ENCODE data around the gene PHC1.
"Not testable (repeated sequence)": the region's sequence is repeated elsewhere in the genome, so short reads cannot be mapped to it uniquely, and the experiment has no call there.

Gene PHC1

DNA sequence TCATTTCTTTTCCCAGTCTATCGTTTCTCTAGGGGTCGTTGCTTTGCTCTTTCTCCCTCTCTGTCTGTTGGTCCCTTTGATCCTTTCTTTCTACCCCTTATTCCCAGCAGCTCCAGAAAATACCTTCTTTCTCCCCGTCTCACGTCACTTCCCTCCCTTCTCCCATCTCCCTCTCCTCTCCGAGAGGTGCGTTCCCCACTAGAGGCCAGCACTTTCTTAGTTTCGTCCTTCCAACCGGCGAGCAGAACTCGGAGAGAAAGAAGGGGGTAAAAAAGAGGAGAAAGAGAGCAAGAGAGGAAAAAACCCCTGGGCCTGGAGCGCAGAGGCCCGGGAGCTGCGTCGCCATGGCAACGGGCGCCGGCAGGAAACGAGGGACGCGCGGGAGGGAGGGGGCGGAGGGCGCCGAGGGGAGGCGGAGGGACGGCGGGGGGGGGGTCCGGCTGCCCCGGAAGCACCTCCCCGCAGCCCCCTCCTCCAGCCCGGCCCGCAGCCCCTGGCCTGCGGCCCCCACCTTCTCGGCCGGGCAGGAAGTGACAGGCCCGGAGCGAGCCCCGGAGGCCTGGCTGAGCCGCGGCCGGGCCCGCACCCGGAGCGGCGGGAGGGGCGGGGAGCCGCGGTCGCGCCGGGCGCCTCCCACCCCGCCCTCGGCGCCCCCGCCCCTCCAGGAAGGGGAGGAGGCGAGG, at the start of gene PHC1:
Gene PHC1 (plus strand): TSS at position 477 of the 683 bp plus-strand sequence. CDS start 3,169 bp downstream, outside the sequence.
- peak; percentile 63 for DNase-seq

DNA sequence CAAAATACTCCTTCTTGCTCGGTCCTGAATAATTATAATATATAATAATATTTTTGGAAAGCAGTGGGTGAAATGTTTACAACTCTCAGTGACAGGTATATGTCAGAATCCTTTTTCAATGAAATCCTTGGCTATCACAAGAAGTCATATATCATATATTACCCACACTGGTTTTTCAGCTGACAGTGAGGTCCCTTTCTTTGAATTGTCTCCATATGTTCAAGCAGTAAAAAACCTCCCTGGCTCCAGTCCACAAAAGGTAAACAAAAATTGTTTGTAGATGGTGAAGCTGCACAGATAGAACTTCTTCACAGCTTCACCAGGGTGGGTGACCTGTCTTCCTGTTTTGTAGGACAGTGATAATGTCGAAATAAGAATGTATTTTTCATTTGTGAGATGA, 47.9 kb upstream of the PHC1 start:
- DNase-seq = no peak

DNA sequence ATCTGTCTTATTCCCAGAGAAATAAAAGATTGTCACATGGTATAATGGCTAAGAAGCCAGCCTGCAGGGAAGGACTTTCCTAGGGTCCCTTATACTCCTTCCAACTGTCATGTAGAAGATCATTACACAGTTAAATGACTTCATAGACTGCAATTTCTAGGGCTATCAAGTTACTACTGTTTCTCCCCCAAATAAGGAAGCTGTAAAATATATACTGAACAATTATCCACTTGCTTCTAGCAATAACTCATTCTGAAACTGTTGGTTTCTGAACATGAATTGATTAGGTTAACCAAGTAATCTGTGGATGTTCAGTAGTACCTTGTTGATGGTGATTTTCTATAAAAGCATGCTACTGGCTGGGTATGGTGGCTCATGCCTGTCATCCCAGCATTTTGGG, 47.3 kb upstream of the PHC1 start:
- no peak for DNase-seq

DNA sequence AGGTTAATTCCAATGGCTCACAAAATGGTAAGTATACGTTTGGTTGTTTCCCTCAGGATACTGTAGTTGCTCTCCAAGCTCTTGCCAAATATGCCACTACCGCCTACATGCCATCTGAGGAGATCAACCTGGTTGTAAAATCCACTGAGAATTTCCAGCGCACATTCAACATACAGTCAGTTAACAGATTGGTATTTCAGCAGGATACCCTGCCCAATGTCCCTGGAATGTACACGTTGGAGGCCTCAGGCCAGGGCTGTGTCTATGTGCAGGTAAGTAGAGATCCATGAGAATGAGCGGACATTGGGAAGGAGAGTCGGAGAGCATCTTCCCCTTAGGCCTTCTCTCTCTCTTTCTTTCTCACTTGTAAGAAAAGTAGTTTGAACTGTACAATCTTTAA, 46.5 kb upstream of the PHC1 start:
- DNase-seq = no peak

DNA sequence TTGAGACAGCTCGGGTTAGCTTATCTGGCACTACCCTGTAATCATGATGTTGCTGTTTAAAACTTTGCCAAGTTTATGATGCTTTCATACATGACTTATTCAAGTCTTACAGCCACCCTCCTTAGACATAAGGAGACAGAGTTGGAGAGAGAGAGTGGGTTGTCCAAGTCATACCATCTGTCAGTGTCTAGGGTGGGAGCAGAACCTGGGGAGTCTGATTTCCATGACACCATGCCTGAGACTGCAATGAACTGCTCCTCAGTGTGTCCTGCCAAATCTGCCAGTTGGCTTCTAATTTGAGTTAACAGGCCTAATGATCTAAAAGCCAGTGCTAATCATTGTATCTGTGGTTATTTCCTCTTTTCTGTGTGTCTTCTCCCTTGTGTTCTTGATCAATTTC, 43.7 kb upstream of the PHC1 start:
- no peak for DNase-seq

GRCh38 chr12:8871068-8871467, 43.2 kb upstream of the PHC1 start:
- no peak for DNase-seq

- DNase-seq = no peak
Observed at GRCh38 chr12:8876887-8877286, 37.4 kb upstream of the PHC1 start.

- no peak for DNase-seq
Observed at GRCh38 chr12:8886502-8887284, 27.6 kb upstream of the PHC1 start.

DNA sequence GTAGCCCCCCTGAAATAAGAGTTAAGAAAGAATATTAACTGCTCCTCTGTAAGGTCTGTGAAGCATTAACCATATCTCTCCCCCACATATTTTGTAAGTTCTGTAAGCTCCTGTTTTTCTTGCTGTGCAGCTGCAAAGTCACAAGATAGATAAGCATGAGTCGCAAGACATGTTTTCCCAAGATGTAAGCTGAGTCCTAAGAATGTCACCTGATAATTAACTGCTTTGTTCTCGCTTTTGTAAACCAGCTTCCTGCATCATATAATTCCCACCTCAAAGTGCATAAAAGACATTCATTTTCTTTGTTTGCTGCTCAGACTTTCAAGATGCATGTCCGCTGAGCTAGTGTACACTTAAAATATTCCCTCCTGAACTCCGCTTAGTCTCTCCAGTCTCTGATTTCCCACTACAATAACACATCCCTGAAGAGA, 27.0 kb upstream of the PHC1 start:
- peak; percentile 59 for DNase-seq

DNA sequence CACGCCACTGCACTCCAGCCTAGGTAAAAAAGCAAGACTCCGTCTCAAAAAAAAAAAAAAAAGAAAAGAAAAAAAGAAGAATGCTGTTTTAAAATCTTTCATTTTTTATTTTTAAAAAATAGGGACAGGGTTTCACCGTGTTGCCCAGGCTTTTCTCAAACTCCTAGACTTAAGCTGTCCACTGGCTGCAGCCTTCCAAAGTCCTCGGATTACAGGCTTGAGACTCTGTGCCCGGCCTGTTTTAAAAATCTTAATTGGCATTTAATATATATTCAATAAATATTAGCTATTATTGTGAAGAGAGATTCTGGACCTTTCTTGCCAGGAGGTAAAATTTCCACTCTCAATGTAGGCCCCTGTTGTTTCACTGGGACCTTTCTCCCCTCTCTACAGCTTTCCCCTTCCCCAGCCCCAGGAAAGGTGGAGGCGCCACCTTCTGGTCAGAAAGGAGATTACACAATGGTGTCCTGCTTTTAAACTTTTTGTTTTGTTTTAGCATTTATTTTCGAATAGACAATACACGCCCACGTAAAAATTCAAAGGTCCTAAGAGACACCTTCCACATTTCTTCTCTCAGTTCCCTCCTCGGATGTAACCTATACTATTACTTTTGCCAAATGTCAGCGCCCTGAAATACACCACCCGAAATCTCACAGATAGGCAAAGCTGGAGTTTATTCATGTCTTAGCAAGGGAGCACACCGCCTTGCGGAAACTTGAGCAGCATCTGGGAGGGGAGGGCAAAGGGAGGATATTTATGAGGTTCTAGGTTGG, 23.8 kb upstream of the PHC1 start:
- peak; percentile 75 for DNase-seq

- no peak for DNase-seq
Observed at GRCh38 chr12:8891976-8892375, 22.3 kb upstream of the PHC1 start.

- DNase-seq = no peak
Observed at GRCh38 chr12:8894378-8894777, 19.9 kb upstream of the PHC1 start.

- DNase-seq = no peak
Observed at GRCh38 chr12:8894986-8895385, 19.3 kb upstream of the PHC1 start.

DNA sequence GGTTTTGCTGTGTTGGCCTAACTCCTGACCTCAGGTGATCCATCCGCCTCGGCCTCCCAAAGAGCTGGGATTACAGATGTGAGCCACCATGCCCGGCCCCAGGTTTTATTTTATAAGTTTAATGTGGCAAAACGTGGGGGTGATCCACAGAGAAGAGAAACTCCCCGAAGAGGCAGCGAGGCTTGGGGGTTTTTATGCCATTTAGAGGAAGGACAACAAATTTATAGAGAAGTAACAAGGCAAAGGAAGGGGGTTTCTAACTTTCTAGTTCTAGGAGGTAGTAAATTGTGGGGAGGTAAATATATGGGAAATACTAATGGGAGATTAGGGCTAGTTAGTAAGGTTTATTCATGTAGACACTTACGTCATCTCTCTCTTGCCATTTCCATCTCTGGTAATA, 17.2 kb upstream of the PHC1 start:
- no peak for DNase-seq

- no peak for DNase-seq
Observed at GRCh38 chr12:8899830-8900229, 14.5 kb upstream of the PHC1 start.

DNA sequence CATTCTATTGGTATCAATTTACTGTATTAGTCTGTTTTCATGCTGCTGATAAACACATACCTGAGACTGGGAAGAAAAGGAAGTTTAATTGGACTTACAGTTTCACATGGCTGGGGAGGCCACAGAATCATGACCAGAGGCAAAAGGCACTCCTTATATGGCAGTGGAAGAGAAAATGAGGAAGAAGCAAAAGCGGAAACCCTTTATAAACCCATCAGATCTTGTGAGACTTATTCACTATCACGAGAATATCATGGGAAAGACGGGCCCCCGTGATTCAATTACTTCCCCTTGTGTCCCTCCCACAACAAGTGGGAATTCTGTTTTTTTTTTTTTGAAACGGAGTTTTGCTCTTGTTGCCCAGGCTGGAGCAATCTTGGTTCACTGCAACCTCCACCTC, 11.6 kb upstream of the PHC1 start:
- not testable (repeated sequence) for DNase-seq

- no peak for DNase-seq
Observed at GRCh38 chr12:8903646-8904045, 10.7 kb upstream of the PHC1 start.

DNA sequence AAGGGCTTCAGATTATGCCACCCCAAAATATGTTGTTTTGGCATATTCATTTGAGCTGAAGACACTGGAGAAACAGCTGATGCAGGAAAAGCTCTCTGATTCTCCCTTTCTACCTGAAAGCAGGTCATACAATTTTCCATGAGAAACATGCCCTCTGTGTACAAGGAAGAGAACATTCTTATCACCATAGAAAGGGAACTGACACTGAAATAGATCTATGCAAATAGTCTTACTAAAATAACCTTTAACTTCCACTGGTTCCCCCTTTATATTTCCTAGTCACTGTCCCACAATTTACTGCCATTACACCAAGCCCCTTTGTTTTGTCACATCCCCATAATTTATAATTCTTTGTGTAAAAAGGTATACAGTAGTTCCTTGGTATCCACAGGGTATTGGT, 9.6 kb upstream of the PHC1 start:
- DNase-seq = no peak

DNA sequence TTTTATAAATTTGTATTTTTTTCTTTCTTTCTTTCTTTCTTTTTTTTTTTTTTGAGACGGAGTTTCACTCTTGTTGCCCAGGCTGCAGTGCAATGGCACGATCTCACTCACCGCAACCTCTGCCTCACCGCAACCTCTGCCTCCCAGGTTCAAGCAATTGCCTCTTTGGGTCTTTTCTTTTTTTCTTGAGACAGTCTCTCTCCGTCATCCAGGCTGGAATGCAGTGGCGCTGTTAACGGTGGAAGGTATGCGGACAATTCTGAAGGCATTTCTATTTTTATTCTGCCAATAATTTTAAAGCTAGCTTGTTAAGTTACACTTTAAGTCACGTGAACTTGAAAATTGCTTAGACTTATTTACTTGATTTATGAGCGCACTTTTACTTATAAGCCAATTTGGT, 8.8 kb upstream of the PHC1 start:
- no peak for DNase-seq

DNA sequence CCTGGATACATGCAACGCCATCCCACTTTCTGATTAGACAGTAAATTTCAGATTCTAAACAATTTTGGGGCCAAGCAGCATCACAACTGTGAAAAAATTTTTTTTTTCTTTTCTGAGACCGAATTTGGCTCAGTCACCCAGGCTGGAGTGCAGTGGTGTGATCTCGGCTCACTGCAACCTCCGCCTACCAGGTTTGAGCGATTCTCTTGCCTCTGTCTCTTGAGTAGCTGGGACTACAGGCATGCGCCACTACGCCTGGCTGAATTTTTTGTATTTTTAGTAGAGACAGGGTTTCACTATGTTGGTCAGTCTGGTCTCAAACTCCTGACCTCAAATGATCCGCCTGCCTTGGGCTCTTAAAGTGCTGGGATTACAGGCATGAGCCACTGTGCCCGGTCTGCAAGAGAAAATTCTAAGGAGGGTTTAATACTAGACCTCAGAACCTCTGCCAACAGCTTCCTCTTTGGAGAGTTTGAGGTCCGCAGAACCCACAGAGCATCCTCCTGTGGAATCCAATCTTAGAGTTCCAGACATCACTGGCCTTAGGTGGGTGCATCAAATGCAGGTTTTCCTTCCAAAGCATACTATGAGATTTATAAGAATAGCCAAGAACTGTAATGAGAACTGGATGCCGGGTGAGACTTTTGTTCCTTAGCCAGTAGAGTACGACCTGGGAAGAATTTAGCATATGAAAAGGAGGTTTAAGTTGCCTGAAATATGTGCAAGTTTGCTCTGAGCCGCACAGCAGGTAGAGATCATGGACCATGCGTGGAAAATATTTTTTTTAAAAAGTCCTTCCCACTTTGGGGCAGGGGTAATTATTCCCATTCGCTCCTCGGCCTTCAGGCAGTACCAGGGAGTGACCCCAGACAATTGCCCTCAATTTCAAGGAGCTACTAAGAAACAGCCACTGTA, 7.8 kb upstream of the PHC1 start:
- DNase-seq = no peak

DNA sequence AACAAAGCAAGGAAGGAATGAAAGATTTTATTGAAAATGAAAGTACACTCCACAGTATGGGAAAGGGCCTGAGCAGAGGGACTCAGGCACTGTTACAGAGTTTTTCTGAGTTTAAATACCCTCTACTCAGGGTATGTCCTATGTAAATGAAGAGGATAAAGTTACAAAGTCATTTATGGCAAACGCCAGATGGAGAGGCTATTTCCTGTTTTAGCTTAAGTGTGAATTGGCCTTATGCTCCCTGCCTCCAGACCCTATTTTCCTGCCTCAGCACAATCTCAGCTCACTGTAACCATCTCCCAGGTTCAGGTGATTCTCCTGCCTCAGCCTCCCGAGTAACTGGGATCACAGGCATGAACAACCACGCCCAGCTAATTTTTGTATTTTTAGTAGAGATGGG, 6.8 kb upstream of the PHC1 start:
- no peak for DNase-seq

DNA sequence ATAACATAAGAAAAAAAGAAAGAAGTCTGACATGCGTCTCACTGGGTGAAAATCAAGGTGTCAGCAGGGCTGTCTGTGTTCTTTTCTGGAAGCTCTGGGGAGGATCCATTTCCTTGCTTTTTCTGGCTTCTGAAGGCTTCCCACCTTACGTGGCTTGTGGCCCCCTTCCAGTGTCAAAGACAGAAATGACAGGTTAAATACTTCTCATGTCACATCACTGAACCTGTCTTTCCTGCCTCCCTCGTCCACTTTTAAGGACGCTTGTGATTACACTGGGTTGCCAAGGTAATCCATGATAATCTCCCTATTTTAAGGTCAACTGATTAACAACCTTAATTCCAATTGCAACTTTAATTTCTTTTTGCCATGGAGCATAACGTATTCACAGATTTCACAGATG, 4.6 kb upstream of the PHC1 start:
- no peak for DNase-seq
